Liver (tissue), 3 donors: ENCODE measurements around the gene JAKMIP2.
A peak's percentile ranks its signal among the peaks of the same experiment; 100 is the strongest.

ENCODE experiments used
- EGR1 ChIP-seq, 2 donors: IDR thresholded peaks; 2 replicates each; pipeline ENCODE4 v1.6.1; 2016 to 2018; ENCODE audit warnings: antibody characterized with exemption in 2 of 2, low read depth in 2 of 2
- FOXA2 ChIP-seq: IDR thresholded peaks from 2 replicates; pipeline ENCODE4 v1.6.1; 2016; ENCODE audit warnings: antibody characterized with exemption
- GABPA ChIP-seq, 2 donors: IDR thresholded peaks in 1 of 2; conservative IDR thresholded peaks in 1 of 2; 2 replicates each; pipeline ENCODE4 v1.6.1; 2016; ENCODE audit warnings: antibody characterized with exemption in 2 of 2, mild to moderate bottlenecking in 1 of 2, moderate library complexity in 1 of 2
- HNF4G ChIP-seq: IDR thresholded peaks from 2 replicates; pipeline ENCODE4 v1.6.1; 2016; ENCODE audit warnings: antibody characterized with exemption
- JUND ChIP-seq, 2 donors: IDR thresholded peaks; 2 replicates each; pipeline ENCODE4 v1.6.1; 2016; ENCODE audit warnings: antibody characterized with exemption in 2 of 2
- NR2F2 ChIP-seq: IDR thresholded peaks from 2 replicates; pipeline ENCODE4 v1.6.1; 2016; ENCODE audit warnings: antibody characterized with exemption
- RAD21 ChIP-seq, 2 donors: IDR thresholded peaks; 2 replicates each; pipeline ENCODE4 v1.6.1; 2016; ENCODE audit warnings: antibody characterized with exemption in 2 of 2, mild to moderate bottlenecking in 2 of 2
- TAF1 ChIP-seq: conservative IDR thresholded peaks from 2 replicates; pipeline ENCODE4 v1.6.1; 2016; ENCODE audit warnings: antibody characterized with exemption, mild to moderate bottlenecking
- YY1 ChIP-seq: IDR thresholded peaks from 2 replicates; pipeline ENCODE4 v1.6.1; 2016; ENCODE audit warnings: antibody characterized with exemption, mild to moderate bottlenecking
- ZBTB33 ChIP-seq: IDR thresholded peaks from 2 replicates; pipeline ENCODE4 v1.6.1; 2016; ENCODE audit warnings: antibody characterized with exemption
- TF ChIP-seq, protein P1 (sequence below): IDR thresholded peaks from 2 replicates; pipeline ENCODE4 v1.6.1; 2016; ENCODE audit warnings: antibody characterized with exemption
- TF ChIP-seq, protein P2 (sequence below): fragments of 150-350 bp; IDR thresholded peaks from 2 replicates; pipeline ENCODE4 v1.5.1; 2017; ENCODE audit warnings: improper control_type of control experiment, low read depth, low read length; ENCODE audit not compliant: missing input control
- TF ChIP-seq, protein P3 (sequence below): IDR thresholded peaks from 2 replicates; pipeline ENCODE4 v1.6.1; 2016; ENCODE audit warnings: antibody characterized with exemption, mild to moderate bottlenecking
- TF ChIP-seq, protein P4 (sequence below): IDR thresholded peaks from 2 replicates; pipeline ENCODE4 v1.6.1; 2016; ENCODE audit warnings: antibody characterized with exemption
- donor health status: healthy.
- donor health status: healthy.

DNA sequence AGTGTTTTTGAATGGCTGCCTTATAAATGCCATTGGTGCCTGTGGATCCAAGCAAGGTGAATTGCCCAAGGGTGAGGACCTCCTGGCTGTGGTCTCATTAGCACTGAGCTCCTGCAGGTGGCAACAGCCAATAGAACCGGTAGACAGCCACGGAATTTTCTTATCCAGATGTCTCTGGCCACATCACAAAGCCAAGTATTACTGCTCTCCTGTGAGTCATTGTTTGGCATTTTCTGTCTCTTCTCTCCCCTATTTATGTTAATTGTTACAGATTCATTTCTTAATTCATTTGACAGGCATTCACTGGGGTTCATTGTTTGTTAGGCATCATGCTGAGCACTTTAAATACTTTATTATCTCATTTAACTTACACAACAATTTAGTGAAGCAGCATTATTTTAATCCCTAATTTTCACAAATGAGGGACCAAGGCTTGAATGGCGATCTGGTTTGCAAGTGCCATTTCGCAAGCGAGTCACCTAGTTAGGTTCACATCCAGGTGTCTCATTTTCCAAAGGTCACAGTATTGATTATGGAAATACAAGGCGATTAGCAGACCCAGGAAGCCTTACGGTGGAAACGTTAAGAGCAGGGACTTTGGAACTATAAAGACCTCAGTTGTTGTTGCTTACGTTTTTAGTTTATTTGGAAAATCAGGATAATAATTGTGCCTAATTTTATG lies 214.5 kb downstream of the JAKMIP2 start:
- TF ChIP-seq, protein P1, sequence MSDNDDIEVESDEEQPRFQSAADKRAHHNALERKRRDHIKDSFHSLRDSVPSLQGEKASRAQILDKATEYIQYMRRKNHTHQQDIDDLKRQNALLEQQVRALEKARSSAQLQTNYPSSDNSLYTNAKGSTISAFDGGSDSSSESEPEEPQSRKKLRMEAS = no peak
- TF ChIP-seq, protein P2, sequence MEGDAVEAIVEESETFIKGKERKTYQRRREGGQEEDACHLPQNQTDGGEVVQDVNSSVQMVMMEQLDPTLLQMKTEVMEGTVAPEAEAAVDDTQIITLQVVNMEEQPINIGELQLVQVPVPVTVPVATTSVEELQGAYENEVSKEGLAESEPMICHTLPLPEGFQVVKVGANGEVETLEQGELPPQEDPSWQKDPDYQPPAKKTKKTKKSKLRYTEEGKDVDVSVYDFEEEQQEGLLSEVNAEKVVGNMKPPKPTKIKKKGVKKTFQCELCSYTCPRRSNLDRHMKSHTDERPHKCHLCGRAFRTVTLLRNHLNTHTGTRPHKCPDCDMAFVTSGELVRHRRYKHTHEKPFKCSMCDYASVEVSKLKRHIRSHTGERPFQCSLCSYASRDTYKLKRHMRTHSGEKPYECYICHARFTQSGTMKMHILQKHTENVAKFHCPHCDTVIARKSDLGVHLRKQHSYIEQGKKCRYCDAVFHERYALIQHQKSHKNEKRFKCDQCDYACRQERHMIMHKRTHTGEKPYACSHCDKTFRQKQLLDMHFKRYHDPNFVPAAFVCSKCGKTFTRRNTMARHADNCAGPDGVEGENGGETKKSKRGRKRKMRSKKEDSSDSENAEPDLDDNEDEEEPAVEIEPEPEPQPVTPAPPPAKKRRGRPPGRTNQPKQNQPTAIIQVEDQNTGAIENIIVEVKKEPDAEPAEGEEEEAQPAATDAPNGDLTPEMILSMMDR = no peak
- TF ChIP-seq TAF1 = no peak
- TF ChIP-seq, protein P3, sequence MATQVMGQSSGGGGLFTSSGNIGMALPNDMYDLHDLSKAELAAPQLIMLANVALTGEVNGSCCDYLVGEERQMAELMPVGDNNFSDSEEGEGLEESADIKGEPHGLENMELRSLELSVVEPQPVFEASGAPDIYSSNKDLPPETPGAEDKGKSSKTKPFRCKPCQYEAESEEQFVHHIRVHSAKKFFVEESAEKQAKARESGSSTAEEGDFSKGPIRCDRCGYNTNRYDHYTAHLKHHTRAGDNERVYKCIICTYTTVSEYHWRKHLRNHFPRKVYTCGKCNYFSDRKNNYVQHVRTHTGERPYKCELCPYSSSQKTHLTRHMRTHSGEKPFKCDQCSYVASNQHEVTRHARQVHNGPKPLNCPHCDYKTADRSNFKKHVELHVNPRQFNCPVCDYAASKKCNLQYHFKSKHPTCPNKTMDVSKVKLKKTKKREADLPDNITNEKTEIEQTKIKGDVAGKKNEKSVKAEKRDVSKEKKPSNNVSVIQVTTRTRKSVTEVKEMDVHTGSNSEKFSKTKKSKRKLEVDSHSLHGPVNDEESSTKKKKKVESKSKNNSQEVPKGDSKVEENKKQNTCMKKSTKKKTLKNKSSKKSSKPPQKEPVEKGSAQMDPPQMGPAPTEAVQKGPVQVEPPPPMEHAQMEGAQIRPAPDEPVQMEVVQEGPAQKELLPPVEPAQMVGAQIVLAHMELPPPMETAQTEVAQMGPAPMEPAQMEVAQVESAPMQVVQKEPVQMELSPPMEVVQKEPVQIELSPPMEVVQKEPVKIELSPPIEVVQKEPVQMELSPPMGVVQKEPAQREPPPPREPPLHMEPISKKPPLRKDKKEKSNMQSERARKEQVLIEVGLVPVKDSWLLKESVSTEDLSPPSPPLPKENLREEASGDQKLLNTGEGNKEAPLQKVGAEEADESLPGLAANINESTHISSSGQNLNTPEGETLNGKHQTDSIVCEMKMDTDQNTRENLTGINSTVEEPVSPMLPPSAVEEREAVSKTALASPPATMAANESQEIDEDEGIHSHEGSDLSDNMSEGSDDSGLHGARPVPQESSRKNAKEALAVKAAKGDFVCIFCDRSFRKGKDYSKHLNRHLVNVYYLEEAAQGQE = no peak
- TF ChIP-seq, protein P4, sequence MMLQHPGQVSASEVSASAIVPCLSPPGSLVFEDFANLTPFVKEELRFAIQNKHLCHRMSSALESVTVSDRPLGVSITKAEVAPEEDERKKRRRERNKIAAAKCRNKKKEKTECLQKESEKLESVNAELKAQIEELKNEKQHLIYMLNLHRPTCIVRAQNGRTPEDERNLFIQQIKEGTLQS = no peak
- no peak for TF ChIP-seq FOXA2
- TF ChIP-seq GABPA (IDR thresholded peaks at IDR 0.05 in 1 of 2, conservative IDR thresholded peaks at IDR 0.05 in 1 of 2) = no peak
- TF ChIP-seq YY1 = no peak
- TF ChIP-seq RAD21 (IDR thresholded peaks at IDR 0.05) = no peak
- peak; percentile 33 for TF ChIP-seq HNF4G
- TF ChIP-seq JUND (IDR thresholded peaks at IDR 0.05) = no peak
- TF ChIP-seq NR2F2 = no peak
- TF ChIP-seq EGR1 (IDR thresholded peaks at IDR 0.05; ENCODE audit: low read depth in 2 of 2) = no peak
- no peak for TF ChIP-seq ZBTB33
